Measurements from ENCODE around the gene ESYT1. TPM values are rescaled to one million over a fixed set of nuclear protein-coding genes. Genes with fewer than 3 reads are reported as not detected.

The ESYT1 gene
- total and polyA plus RNA-seq, 9 of the 15 experiments (the other 6 are each of a cell fraction or from before 2014, with no cell fraction given), result 132 to 420 (median 164) TPM

DNA sequence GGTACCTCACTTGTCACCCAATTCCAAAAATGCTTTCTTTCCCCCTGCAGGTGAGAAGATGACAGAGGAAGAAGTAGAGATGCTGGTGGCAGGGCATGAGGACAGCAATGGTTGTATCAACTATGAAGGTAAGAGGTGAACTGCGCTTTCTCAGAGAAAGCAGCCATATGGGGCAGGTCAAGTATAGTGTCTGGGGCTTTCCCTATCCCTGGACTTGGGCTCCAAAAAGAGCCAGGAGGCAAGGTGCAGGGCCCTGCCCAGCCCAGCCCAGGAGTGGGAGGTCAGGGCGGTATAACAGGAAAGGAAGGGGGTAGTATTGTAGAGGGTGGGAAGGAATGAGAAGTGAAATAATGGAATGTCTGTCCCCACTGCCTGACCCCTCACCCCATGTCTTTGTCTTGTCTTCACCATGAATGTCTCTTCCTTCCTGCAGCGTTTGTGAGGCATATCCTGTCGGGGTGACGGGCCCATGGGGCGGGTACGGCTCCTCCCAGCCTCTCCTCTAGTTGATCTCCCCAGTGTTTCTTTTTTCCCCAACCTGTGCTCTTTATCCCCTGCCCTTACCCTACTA is 32.2 kb downstream of the ESYT1 start (continued):
- TF ChIP-seq ZNF431 (CRISPR knock-in tag; IDR thresholded peaks at IDR 0.05) (0 out of 2 replicates have a peak, but pooled peaks have one; percentile 32), SUPT5H (IDR thresholded peaks at IDR 0.05) (peak; percentile 52), MED1 (CRISPR knock-in tag; IDR thresholded peaks at IDR 0.05; ENCODE audit: borderline replicate concordance) (no peak), POLR2G (IDR thresholded peaks at IDR 0.05; ENCODE audit: low read depth, low read length) (peak; percentile 47; the same call in 1 of the 2 replicates), ARNT (IDR thresholded peaks at IDR 0.05) (no peak), MAZ (CRISPR knock-in tag; conservative IDR thresholded peaks at IDR 0.05 in 1 of 2, IDR thresholded peaks at IDR 0.05 in 1 of 2) (0 out of 4 replicates have a peak, but pooled peaks of 1 of the 2 experiments have one; percentile 9), ZNF444 (CRISPR knock-in tag; IDR thresholded peaks at IDR 0.05) (no peak), ZBTB40 (IDR thresholded peaks at IDR 0.05) (no peak), ZBTB40 (CRISPR knock-in tag; IDR thresholded peaks at IDR 0.05) (0 out of 2 replicates have a peak, but pooled peaks have one; percentile 28), TCFL5 (CRISPR knock-in tag; conservative IDR thresholded peaks at IDR 0.05) (no peak), ZNF140 (CRISPR knock-in tag; IDR thresholded peaks at IDR 0.05) (no peak), LARP7 (IDR thresholded peaks at IDR 0.05) (no peak), TAF1 (IDR thresholded peaks at IDR 0.05; ENCODE audit: control insufficient read depth, extremely low read depth, insufficient read depth, low read length, severe bottlenecking) (no peak), THAP12 (CRISPR knock-in tag; IDR thresholded peaks at IDR 0.05) (no peak; the same call in 1 of the 2 replicates), CHD4 (IDR thresholded peaks at IDR 0.05; ENCODE audit: insufficient read depth, insufficient replicate concordance, low read depth, low read length, poor library complexity, severe bottlenecking) (no peak), JUND (IDR thresholded peaks at IDR 0.05; ENCODE audit: borderline replicate concordance, low read depth, low read length) (no peak), JUND (tag; IDR thresholded peaks at IDR 0.05; ENCODE audit: borderline replicate concordance, low read depth, low read length) (no peak), NCOR1 (IDR thresholded peaks at IDR 0.05) (no peak; the same call in 1 of the 2 replicates)

All from K562 (cell line).